AG04450 (cell line): Measurements from ENCODE around the gene IQCK. TPM values are rescaled to one million over a fixed set of nuclear protein-coding genes. Genes with fewer than 3 reads are reported as not detected.

Experiments used
- CTCF ChIA-PET: fragments of 300-600, 350-600 bp; formaldehyde crosslinking; extraction: SDS; loops from one replicate; lab custom pipeline; 2022; ENCODE audit warnings: antibody characterized with exemption, inconsistent platforms; lab: Charles Lee
- POLR2A ChIA-PET: fragments of 350-600 bp; formaldehyde crosslinking; extraction: SDS; loops from one replicate; lab custom pipeline; 2021; ENCODE audit warnings: antibody characterized with exemption, inconsistent platforms; lab: Yijun Ruan, JAX
- DNase-seq: peaks from one replicate; pipeline ENCODE4 v3.0.0-alpha.2; 2011; ENCODE audit warnings: low read depth, low spot score
- H3K27ac ChIP-seq: one replicate; pipeline ENCODE4 v1.5.1; 2012; ENCODE audit warnings: low read depth, low read length, control low read depth
- H3K27me3 ChIP-seq: one replicate; pipeline ENCODE4 v1.6.0; 2012; ENCODE audit warnings: low read length; ENCODE audit not compliant: control insufficient read depth, insufficient read depth
- H3K4me3 ChIP-seq: 2 replicates; pipeline ENCODE4 v1.5.1; 2011; ENCODE audit warnings: mild to moderate bottlenecking, low read depth, low read length, control low read depth
- H3K9me3 ChIP-seq: 2 replicates; pipeline ENCODE4 v1.5.1; 2012; ENCODE audit warnings: low read length; ENCODE audit not compliant: control insufficient read depth, insufficient read depth
- polyA plus RNA-seq: library from polyadenylated mRNA; depleted of rRNA; stranded (reverse); fragments of >200 nt; gene quantifications from 2 replicates; pipeline ENCODE4 v1.2.3, GENCODE V29; 2011
- TF ChIP-seq, protein P1 (sequence below): IDR thresholded peaks from 2 replicates; pipeline ENCODE4 v1.5.1; 2011; ENCODE audit warnings: low read depth, low read length, control low read depth, inconsistent platforms

The IQCK gene
- polyA plus RNA-seq, 1 experiment, result 18.0 TPM

DNA sequence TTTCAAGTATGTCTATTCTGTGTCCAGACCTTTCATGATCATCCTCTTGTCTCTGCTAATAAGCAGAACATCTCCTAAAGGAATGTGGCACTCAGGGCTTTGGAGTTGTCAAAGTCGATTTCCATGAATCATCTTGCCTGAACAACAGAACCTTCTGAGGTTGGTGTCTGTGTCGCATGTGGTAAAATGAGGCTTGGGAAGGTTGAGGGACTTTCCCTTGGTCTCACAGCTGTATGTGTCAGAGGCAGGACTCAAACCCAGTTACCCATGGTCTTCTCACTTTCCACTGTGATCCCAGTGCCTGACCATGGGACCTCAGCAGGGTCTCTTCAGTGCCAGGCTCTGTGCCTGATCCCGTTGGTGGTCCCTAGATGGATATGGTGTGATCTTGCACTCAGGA is 170.8 kb downstream of the IQCK start:
- DNase-seq, result no peak
- TF ChIP-seq, protein P1, sequence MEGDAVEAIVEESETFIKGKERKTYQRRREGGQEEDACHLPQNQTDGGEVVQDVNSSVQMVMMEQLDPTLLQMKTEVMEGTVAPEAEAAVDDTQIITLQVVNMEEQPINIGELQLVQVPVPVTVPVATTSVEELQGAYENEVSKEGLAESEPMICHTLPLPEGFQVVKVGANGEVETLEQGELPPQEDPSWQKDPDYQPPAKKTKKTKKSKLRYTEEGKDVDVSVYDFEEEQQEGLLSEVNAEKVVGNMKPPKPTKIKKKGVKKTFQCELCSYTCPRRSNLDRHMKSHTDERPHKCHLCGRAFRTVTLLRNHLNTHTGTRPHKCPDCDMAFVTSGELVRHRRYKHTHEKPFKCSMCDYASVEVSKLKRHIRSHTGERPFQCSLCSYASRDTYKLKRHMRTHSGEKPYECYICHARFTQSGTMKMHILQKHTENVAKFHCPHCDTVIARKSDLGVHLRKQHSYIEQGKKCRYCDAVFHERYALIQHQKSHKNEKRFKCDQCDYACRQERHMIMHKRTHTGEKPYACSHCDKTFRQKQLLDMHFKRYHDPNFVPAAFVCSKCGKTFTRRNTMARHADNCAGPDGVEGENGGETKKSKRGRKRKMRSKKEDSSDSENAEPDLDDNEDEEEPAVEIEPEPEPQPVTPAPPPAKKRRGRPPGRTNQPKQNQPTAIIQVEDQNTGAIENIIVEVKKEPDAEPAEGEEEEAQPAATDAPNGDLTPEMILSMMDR, result no peak
- Histone ChIP-seq H3K27ac (no peak overlapping the region), H3K27me3 (no peaks in the 10 kb centered on the region), H3K9me3 (peaks cover 5% of the 10 kb centered on the region; the same call in 1 of the 2 replicates), H3K4me3 (no peak overlapping the region)
- CTCF ChIA-PET, result interaction anchor here (0.6 to 5.0 kb wide), 5 partner anchors 18 to 305 kb away, joined by 4 to 193 read pairs (median 14); no protein-coding TSS in a partner anchor
- POLR2A ChIA-PET, result no interaction called here

DNA sequence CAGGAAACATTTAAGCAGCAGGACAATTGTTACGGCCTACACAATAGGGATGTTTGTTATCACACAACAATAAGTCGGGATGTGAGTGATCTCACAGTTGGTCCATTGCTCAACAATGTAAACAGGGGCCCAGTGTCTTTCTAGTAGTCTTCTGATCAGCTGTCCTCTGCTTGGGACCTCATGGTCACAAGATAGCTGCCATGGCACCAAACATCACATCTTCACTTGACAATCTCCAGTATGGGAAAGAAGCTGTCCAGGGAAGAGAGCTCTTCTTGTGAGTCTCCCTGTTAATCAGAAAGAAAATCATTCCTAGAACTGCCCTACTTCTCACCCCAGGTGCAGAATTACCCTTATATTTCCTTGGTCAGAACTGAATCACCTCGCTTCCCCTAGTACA is 172.8 kb downstream of the IQCK start:
- no peak overlapping the region for H3K4me3 ChIP-seq
- no peak for DNase-seq
- no peak overlapping the region for H3K27ac ChIP-seq
- H3K27me3 ChIP-seq, result no peaks in the 10 kb centered on the region
- CTCF ChIA-PET, result interaction anchor here (0.7 to 2.5 kb wide), 6 partner anchors 8 to 494 kb away, joined by 3 to 22 read pairs (median 4); no protein-coding TSS in a partner anchor
- no peaks in the 10 kb centered on the region for H3K9me3 ChIP-seq
- TF ChIP-seq, protein P1, result no peak
- POLR2A ChIA-PET, result no interaction called here

DNA sequence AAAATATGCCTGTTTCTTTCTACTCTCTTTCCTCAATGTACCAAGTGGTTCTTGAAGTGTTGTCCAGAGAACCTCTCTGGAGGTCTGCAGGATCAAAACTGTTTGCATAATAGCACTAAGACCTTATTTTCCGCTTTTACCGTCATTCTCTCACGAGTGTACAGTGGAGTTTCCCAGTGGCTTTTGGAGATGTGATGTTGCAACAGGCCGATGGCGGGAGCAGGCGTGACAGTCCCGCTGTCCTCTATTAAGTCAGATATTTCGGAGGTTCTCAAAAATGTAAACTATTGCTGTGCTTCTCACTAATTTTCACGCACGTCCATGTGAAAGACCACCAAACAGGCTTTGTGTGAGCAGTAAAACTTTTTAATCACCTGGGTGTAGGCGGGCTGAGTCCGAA is 174.8 kb downstream of the IQCK start:
- no peak overlapping the region for H3K27ac ChIP-seq
- POLR2A ChIA-PET, result no interaction called here
- H3K4me3 ChIP-seq, result no peak overlapping the region
- H3K27me3 ChIP-seq, result peaks cover 3% of the 10 kb centered on the region
- DNase-seq, result no peak
- TF ChIP-seq, protein P1, result no peak
- CTCF ChIA-PET, result interaction anchor here (2.5 kb wide), 1 partner anchor 15 kb away, joined by 22 read pairs; no protein-coding TSS in a partner anchor
- H3K9me3 ChIP-seq, result no peaks in the 10 kb centered on the region

DNA sequence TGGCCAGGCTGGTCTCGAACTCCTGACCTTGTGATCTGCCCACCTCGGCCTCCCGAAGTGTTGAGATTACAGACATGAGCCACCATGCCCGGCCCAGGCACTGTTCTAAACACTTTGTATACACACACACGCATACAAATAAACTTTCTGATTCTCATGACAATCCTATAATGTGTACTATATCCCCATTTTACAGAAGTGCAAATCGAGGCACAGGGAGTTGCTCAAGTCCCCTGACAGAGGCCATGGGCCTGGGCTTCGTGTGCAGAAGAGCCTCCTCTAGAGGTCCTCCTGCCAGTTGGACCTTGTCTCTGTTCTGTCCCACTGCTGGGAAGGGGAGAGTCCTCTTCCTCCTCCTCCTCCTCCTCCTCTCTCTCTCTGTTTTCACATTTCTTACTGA is 176.5 kb downstream of the IQCK start:
- Histone ChIP-seq H3K4me3 (no peak overlapping the region), H3K27me3 (peaks cover 3% of the 10 kb centered on the region), H3K9me3 (no peaks in the 10 kb centered on the region), H3K27ac (no peak overlapping the region)
- CTCF ChIA-PET, result interaction anchor here (1.3 to 1.6 kb wide), 2 partner anchors 13 to 311 kb away, joined by 5 to 8 read pairs; no protein-coding TSS in a partner anchor
- TF ChIP-seq, protein P1, result no peak
- POLR2A ChIA-PET, result no interaction called here
- DNase-seq, result no peak

DNA sequence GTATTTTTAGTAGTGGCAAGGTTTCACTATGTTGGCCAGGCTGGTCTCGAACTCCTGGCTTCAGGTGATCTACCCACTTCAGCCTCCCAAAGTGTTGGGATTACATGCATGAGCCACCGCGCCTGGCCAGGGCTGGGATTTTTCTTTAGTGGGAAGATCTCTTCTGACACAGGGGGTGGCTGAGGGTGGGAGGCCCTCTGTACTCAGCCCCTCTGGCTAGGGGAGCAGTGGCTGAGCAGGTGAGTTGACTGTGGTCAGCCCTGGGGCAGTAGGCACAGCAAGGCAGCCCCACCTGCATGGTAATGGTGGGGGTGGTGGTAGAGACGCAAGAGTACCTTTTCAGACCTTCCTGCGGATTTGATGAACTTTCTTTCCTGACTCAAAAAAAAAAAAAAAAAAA is 178.9 kb downstream of the IQCK start:
- peaks cover 3% of the 10 kb centered on the region for H3K27me3 ChIP-seq
- ChIA-PET CTCF (interaction anchor here (0.7 to 2.6 kb wide), 3 partner anchors 10 to 313 kb away, joined by 3 to 8 read pairs (median 7); no protein-coding TSS in a partner anchor), POLR2A (no interaction called here)
- no peaks in the 10 kb centered on the region for H3K9me3 ChIP-seq
- no peak overlapping the region for H3K27ac ChIP-seq
- no peak overlapping the region for H3K4me3 ChIP-seq
- TF ChIP-seq, protein P1, result no peak
- no peak for DNase-seq
